Left ventricle myocardium inferior (tissue), 1 donor: ENCODE results near the gene TXNRD2. TPM values are rescaled to one million over a fixed set of nuclear protein-coding genes. Genes with fewer than 3 reads are reported as not detected.

Experiments used
- DNase-seq: peaks from one replicate; pipeline ENCODE4 v3.0.0-alpha.2; 2020
- H3K27ac ChIP-seq: fragments of 200-600 bp; replicated peaks from 2 replicates; pipeline ENCODE4 v1.8.0; 2021
- H3K27me3 ChIP-seq: fragments of 200-600 bp; 2 replicates; pipeline ENCODE4 v1.8.0; 2021; ENCODE audit warnings: low read depth
- H3K36me3 ChIP-seq: fragments of 200-600 bp; 2 replicates; pipeline ENCODE4 v1.8.0; 2021
- H3K4me1 ChIP-seq: fragments of 200-600 bp; 2 replicates; pipeline ENCODE4 v1.8.0; 2021
- H3K4me3 ChIP-seq: fragments of 200-600 bp; 2 replicates; pipeline ENCODE4 v1.8.0; 2021; ENCODE audit warnings: mild to moderate bottlenecking, moderate library complexity
- H3K9me3 ChIP-seq: fragments of 200-600 bp; replicated peaks from 2 replicates; pipeline ENCODE4 v1.8.0; 2021
- intact Hi-C: fragments of 100-400 bp; cut with micrococcal nuclease; formaldehyde crosslinking; loops from one replicate; pipeline ENCODE4 v1.11.0; 2022
- total RNA-seq: library from RNA; stranded (reverse); fragmentation: NEBNext Ultra II Directional; extraction: Animal tissue kit (Norgen Biotek cat#: 25700); gene quantifications from one replicate; pipeline ENCODE4 v1.2.1, GENCODE V29; 2021
- TF ChIP-seq, protein P1 (sequence below): fragments of 200-600 bp; IDR thresholded peaks from 2 replicates; pipeline ENCODE4 v1.8.0; 2021; ENCODE audit warnings: antibody characterized with exemption, mild to moderate bottlenecking, borderline replicate concordance
- donor health status: DM: no; HTN: yes; CAD: no; lungs with severe emphysema.

Gene TXNRD2
- total RNA-seq, 1 donor from 2014 or later = 35.2 TPM

DNA sequence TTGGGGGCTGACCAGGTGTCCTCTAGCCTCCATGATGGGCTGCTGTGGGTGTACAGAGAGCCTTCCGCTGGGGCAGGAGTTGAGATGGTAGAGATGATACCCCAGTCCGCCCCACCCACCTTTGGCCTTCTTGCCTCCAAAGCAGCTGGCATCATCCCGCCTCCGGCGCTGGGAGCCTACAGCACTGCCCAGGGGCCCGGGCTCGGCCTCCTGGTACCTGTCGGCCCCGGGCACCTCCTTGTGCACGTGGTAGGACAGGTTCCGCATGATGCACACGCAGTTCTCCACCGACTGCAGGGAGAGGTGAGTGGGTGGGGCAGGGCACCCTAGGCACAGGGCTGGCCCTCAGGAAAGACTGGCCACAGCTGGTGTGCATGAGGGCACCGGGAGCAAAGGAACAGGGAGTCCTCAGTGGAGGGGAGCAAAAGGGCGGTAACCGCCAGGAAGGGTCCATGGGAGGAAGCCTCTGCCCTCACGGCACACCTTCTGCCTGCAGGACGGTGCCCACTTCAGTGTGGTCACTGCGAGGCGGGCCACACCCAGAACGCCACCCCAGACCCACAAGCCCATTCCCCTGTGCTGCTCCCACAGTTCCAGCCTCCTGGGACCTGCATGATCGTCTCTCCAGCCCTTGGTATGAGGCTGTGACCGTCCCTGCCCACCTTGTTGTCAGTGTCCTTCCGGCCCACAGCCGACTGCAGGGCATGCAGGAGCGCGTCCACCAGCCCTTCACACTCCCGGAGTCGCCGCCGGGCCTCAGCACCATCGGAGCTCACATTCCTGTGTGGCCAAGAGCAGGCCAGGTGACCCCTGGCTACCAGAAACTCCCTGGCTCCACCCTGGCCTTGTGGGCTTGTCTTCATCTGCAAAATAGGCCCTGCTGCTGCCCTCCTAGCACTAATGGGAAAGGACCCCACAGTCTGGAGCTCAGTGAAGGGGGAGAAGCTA is 36.0 kb upstream of the TXNRD2 start:
- peaks cover 69% of the 10 kb centered on the region for H3K36me3 ChIP-seq
- intact Hi-C loops = no loop called here
- TF ChIP-seq, protein P1, sequence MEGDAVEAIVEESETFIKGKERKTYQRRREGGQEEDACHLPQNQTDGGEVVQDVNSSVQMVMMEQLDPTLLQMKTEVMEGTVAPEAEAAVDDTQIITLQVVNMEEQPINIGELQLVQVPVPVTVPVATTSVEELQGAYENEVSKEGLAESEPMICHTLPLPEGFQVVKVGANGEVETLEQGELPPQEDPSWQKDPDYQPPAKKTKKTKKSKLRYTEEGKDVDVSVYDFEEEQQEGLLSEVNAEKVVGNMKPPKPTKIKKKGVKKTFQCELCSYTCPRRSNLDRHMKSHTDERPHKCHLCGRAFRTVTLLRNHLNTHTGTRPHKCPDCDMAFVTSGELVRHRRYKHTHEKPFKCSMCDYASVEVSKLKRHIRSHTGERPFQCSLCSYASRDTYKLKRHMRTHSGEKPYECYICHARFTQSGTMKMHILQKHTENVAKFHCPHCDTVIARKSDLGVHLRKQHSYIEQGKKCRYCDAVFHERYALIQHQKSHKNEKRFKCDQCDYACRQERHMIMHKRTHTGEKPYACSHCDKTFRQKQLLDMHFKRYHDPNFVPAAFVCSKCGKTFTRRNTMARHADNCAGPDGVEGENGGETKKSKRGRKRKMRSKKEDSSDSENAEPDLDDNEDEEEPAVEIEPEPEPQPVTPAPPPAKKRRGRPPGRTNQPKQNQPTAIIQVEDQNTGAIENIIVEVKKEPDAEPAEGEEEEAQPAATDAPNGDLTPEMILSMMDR = no peak

DNA sequence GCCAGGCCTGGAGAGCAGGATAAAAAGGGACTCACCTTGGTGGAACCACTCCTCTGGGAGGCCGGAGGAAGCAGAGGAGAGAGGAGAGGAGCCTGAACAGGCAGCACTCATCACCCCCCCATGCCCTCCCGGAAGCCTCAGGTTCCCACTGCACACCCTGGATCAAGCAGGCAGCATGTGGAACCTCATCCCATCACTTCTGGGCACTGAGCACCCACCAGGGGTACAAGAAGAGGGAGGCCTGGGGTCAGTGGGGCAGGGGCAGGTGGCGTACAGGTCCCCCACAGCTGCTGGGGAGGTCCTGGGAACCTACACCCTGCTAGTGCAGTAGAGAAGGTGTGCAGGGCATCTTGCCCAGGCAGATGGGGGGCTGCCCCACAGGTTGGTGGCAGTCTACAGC is 35.1 kb upstream of the TXNRD2 start:
- Histone ChIP-seq H3K36me3 (peaks cover 72% of the 10 kb centered on the region), H3K4me3 (no peak overlapping the region), H3K9me3 (no peaks in the 10 kb centered on the region), H3K27me3 (no peaks in the 10 kb centered on the region), H3K4me1 (peaks cover 23% of the 10 kb centered on the region), H3K27ac (no peak overlapping the region)
- TF ChIP-seq, protein P1 = no peak
- no peak for DNase-seq
- intact Hi-C loops = no loop called here

More for the DNA sequence above, 36.0 kb upstream of the TXNRD2 start:
- no peak for DNase-seq
- Histone ChIP-seq H3K27ac (no peak overlapping the region), H3K9me3 (no peaks in the 10 kb centered on the region), H3K4me1 (peaks cover 16% of the 10 kb centered on the region), H3K4me3 (no peak overlapping the region), H3K27me3 (no peaks in the 10 kb centered on the region)

DNA sequence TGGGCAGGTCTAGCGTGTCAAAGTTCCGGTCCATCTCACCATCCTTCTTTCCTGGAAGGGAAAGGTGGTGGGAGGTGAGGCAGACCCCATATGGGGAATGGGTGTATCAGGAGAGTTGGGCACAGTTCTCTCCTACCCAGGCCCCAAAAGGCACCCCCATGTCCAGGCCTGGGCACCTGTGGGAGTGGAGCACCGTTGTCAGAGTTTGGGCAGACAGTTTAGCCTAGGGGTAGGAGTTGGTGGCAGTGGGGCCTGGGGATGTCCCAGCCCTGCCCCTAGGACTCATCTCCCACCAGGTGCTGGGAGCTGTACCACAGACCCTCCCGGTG is 34.1 kb upstream of the TXNRD2 start:
- Histone ChIP-seq H3K36me3 (peaks cover 72% of the 10 kb centered on the region), H3K9me3 (no peaks in the 10 kb centered on the region), H3K4me3 (no peak overlapping the region), H3K27ac (no peak overlapping the region), H3K4me1 (peaks cover 32% of the 10 kb centered on the region), H3K27me3 (no peaks in the 10 kb centered on the region)
- TF ChIP-seq, protein P1 = no peak
- DNase-seq = no peak
- intact Hi-C loops = no loop called here

DNA sequence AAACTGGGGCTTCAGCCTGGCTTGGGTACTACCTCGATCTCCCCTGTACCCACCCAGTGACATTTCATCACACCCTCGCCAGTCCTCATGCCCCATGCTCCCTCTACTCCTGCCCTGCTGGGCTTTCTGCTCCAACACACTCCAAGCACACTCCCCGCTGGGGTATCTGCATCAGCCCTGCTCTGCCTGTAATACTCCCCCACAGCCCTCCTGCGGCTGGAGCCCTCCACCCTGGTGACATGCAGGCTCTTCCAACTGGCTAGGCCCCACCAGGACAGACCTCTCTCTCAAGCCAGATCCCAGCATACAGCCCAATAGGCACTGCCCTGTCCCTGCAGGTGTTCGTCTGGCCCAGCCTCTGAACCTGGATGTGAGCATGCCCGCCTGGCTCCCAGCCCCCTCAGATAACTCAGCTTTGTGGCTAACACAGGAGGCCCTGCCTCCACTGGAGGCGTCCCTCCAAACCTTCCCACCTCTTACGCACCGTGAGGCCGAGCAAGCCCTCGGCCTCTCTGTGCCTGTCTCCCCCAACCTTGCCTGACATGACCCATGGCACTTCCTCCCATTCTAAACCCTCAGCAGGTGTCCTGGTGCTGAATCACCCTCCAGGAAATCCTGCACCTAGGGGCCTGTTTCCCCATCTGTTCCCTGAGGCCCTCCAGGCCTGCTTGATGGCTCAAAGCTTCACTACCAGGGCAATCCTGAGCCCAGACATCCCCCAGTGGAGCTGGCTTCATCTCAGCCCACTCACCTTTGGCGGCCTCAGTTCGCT is 33.5 kb upstream of the TXNRD2 start:
- H3K27me3 ChIP-seq = no peaks in the 10 kb centered on the region
- H3K4me3 ChIP-seq = no peak overlapping the region
- H3K36me3 ChIP-seq = peaks cover 69% of the 10 kb centered on the region
- peaks cover 36% of the 10 kb centered on the region for H3K4me1 ChIP-seq
- H3K9me3 ChIP-seq = no peaks in the 10 kb centered on the region
- H3K27ac ChIP-seq = no peak overlapping the region
- TF ChIP-seq, protein P1 = no peak
- intact Hi-C loops = loop anchor here (5.0 kb wide), 1 partner anchor 37 kb away; no protein-coding TSS in a partner anchor
- DNase-seq = no peak

DNA sequence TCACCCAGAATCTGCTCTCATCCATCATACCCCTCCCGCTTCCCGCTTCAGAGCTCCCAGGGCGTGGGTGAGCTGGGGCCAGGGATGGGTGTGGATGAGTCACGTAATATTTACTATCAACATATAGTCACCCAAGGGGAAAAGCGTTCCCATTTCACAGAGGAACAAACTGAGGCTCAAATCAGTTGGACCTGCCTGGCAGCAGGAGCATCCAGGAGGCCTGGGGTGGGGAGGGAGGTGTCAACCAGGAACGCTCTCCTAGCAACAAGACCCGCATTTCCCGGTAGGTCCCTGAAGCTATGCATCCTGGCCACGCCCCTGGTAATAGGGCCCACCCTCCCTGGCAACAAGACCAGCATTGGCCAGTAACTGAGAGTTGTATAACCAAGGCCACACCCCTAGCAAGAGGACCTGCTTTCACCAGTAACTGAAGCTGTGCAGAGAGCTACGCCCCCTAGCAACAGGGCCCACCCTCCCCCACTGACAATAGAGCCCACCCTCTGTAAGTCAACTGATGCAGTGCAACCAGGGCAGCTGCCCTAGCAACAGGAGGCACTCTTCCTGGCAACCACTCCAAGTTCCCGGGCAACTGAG is 32.7 kb upstream of the TXNRD2 start:
- H3K27me3 ChIP-seq = no peaks in the 10 kb centered on the region
- no peak overlapping the region for H3K4me3 ChIP-seq
- intact Hi-C loops = loop anchor here (5.0 kb wide), 1 partner anchor 38 kb away; no protein-coding TSS in a partner anchor
- H3K36me3 ChIP-seq = peaks cover 69% of the 10 kb centered on the region
- no peak for DNase-seq
- peaks cover 36% of the 10 kb centered on the region for H3K4me1 ChIP-seq
- no peak overlapping the region for H3K27ac ChIP-seq
- TF ChIP-seq, protein P1 = no peak
- H3K9me3 ChIP-seq = no peaks in the 10 kb centered on the region
